LNCAP (cell line): Measurements from ENCODE around the gene CDKN1C.

Experiments
- CTCF ChIP-seq: fragments of 450-650 bp; IDR thresholded peaks from 2 replicates; pipeline ENCODE4 v1.5.1; 2017; ENCODE audit warnings: mild to moderate bottlenecking

The CDKN1C gene

GRCh38 chr11:2863276-2863618 is 22.3 kb downstream of the CDKN1C start:
- no peak for TF ChIP-seq CTCF

- no peak for TF ChIP-seq CTCF
Observed at GRCh38 chr11:2862395-2863275, 22.9 kb downstream of the CDKN1C start.

- TF ChIP-seq CTCF, result no peak
Observed at GRCh38 chr11:2860636-2861035, 24.9 kb downstream of the CDKN1C start.

GRCh38 chr11:2859699-2860037 is 25.9 kb downstream of the CDKN1C start:
- TF ChIP-seq CTCF, result no peak

GRCh38 chr11:2858995-2859698 is 26.4 kb downstream of the CDKN1C start:
- no peak for TF ChIP-seq CTCF

- TF ChIP-seq CTCF, result no peak
Observed at GRCh38 chr11:2857918-2858317, 27.7 kb downstream of the CDKN1C start.

GRCh38 chr11:2857276-2857675 is 28.3 kb downstream of the CDKN1C start:
- no peak for TF ChIP-seq CTCF
